DND-41 (cell line): ENCODE measurements around the gene BUB1.

Source experiments
- ATAC-seq: fragments of 200-7000 bp; cut with Tn5 transposase; 3 replicates; pipeline ENCODE4 v1.9.1; 2021; ENCODE audit warnings: low read depth; ENCODE audit not compliant: insufficient read depth
- DNase-seq: peaks from one replicate; pipeline ENCODE4 v3.0.0-alpha.2; 2020
- H2AFZ ChIP-seq: 2 replicates; pipeline ENCODE4 v1.6.0; 2012; ENCODE audit warnings: low read depth, low read length
- H3K27ac ChIP-seq: 2 replicates; pipeline ENCODE4 v1.5.1; 2012; ENCODE audit warnings: low read length, inconsistent platforms
- H3K27me3 ChIP-seq: fragments of 200-600 bp; sonication (generic); 2 replicates; pipeline ENCODE4 v1.6.0; 2012; ENCODE audit warnings: low read length, mild to moderate bottlenecking, inconsistent platforms; ENCODE audit not compliant: insufficient read depth, poor library complexity
- H3K36me3 ChIP-seq: 2 replicates; pipeline ENCODE4 v1.5.1; 2012; ENCODE audit warnings: low read length, inconsistent platforms; ENCODE audit not compliant: insufficient read depth
- H3K4me1 ChIP-seq: 2 replicates; pipeline ENCODE4 v1.5.1; 2012; ENCODE audit warnings: mild to moderate bottlenecking, low read length; ENCODE audit not compliant: insufficient read depth
- H3K4me2 ChIP-seq: 2 replicates; pipeline ENCODE4 v1.6.0; 2012; ENCODE audit warnings: mild to moderate bottlenecking, moderate library complexity, low read length, inconsistent platforms; ENCODE audit not compliant: insufficient read depth
- H3K4me3 ChIP-seq, 2 experiments: fragments of 200-600 bp in 1 of 2; shearing (Covaris generic) in 1 of 2; 2 replicates each; pipeline ENCODE4 v1.5.1; 2012 to 2016; ENCODE audit warnings: inconsistent platforms in 2 of 2, low read length in 2 of 2, mild to moderate bottlenecking in 2 of 2, low read depth in 1 of 2, moderate library complexity in 1 of 2
- H3K79me2 ChIP-seq: 2 replicates; pipeline ENCODE4 v1.6.0; 2012; ENCODE audit warnings: low read length, inconsistent platforms; ENCODE audit not compliant: insufficient read depth
- H3K9ac ChIP-seq: 2 replicates; pipeline ENCODE4 v1.6.0; 2012; ENCODE audit warnings: low read depth, mild to moderate bottlenecking, inconsistent platforms, low read length, moderate library complexity
- H3K9me3 ChIP-seq: 2 replicates; pipeline ENCODE4 v1.5.1; 2012; ENCODE audit warnings: low read length, moderate library complexity, mild to moderate bottlenecking, inconsistent platforms; ENCODE audit not compliant: insufficient read depth, severe bottlenecking
- H4K20me1 ChIP-seq: 2 replicates; pipeline ENCODE4 v1.6.0; 2012; ENCODE audit warnings: low read length; ENCODE audit not compliant: insufficient read depth
- CTCF ChIP-seq: IDR thresholded peaks from 2 replicates; pipeline ENCODE4 v1.5.1; 2012; ENCODE audit warnings: borderline replicate concordance, low read length, moderate library complexity, mild to moderate bottlenecking; ENCODE audit not compliant: poor library complexity, severe bottlenecking; ENCODE audit errors: extremely low read depth
- EZH2 ChIP-seq: IDR thresholded peaks from 3 replicates; pipeline ENCODE4 v1.6.1; 2012; ENCODE audit warnings: borderline replicate concordance, low read depth, mild to moderate bottlenecking, moderate library complexity, low read length, inconsistent platforms; ENCODE audit not compliant: severe bottlenecking

Gene BUB1

GRCh38 chr2:110655701-110656100 is 22.2 kb downstream of the BUB1 start:
- Histone ChIP-seq H3K27ac (no peak overlapping the region), H2AFZ (no peak overlapping the region), H4K20me1 (peaks cover 2% of the 10 kb centered on the region; the same call in 1 of the 2 replicates), H3K9me3 (no peaks in the 10 kb centered on the region), H3K4me2 (no peak overlapping the region), H3K79me2 (peaks cover 68% of the 10 kb centered on the region), H3K4me1 (no peaks in the 10 kb centered on the region; the same call in 1 of the 2 replicates), H3K27me3 (no peaks in the 10 kb centered on the region), H3K9ac (no peak overlapping the region), H3K36me3 (peaks cover 99% of the 10 kb centered on the region), H3K4me3 (no peak overlapping the region)
- DNase-seq (no peak), ATAC-seq (no peak)
- no peak for TF ChIP-seq EZH2
- no peak for TF ChIP-seq CTCF

GRCh38 chr2:110653861-110654260 is 24.0 kb downstream of the BUB1 start:
- Histone ChIP-seq H3K4me2 (no peak overlapping the region), H2AFZ (no peak overlapping the region), H3K4me1 (no peaks in the 10 kb centered on the region; the same call in 1 of the 2 replicates), H3K27me3 (no peaks in the 10 kb centered on the region), H4K20me1 (peaks cover 2% of the 10 kb centered on the region; the same call in 1 of the 2 replicates), H3K36me3 (peaks cover 97% of the 10 kb centered on the region), H3K9ac (no peak overlapping the region), H3K79me2 (peaks cover 73% of the 10 kb centered on the region), H3K9me3 (no peaks in the 10 kb centered on the region), H3K4me3 (no peak overlapping the region), H3K27ac (no peak overlapping the region)
- TF ChIP-seq CTCF (no peak), EZH2 (no peak)
- ATAC-seq (no peak), DNase-seq (no peak)

- TF ChIP-seq CTCF (no peak), EZH2 (no peak)
- H4K20me1 ChIP-seq: peaks cover 6% of the 10 kb centered on the region; the same call in 1 of the 2 replicates
- no peak for ATAC-seq
- no peak overlapping the region for H3K4me3 ChIP-seq
- no peak for DNase-seq
- no peaks in the 10 kb centered on the region for H3K27me3 ChIP-seq
- H3K36me3 ChIP-seq: peaks cover 97% of the 10 kb centered on the region
- H3K4me2 ChIP-seq: no peak overlapping the region
- H2AFZ ChIP-seq: no peak overlapping the region
- peaks cover 83% of the 10 kb centered on the region for H3K79me2 ChIP-seq
- no peaks in the 10 kb centered on the region for H3K9me3 ChIP-seq
- H3K27ac ChIP-seq: no peak overlapping the region
- no peaks in the 10 kb centered on the region for H3K4me1 ChIP-seq
- H3K9ac ChIP-seq: no peak overlapping the region
Observed at GRCh38 chr2:110650346-110650745, 27.5 kb downstream of the BUB1 start.

DNA sequence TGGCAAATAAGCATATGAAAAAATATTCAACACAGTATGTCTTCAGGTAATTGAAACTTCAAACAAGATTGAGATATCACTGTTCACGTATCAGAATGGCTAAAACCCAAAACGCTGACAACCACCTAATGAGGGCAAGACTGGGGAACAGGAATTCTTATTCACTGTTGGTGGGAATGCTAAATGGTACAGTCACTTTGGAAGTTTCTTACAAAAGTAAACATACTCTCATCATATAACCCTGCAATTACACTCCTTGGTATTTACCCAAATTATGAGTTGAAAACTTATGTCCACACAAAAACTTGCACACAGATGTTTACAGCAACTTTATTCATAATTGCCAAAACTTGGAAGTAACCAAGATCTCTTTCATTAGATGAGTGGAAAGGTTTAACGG is 30.1 kb downstream of the BUB1 start:
- H3K4me1 ChIP-seq: no peaks in the 10 kb centered on the region
- no peaks in the 10 kb centered on the region for H3K27me3 ChIP-seq
- no peak overlapping the region for H3K4me3 ChIP-seq
- H4K20me1 ChIP-seq: peaks cover 9% of the 10 kb centered on the region; the same call in 1 of the 2 replicates
- TF ChIP-seq EZH2 (no peak), CTCF (no peak)
- H3K79me2 ChIP-seq: peaks cover 93% of the 10 kb centered on the region
- no peak overlapping the region for H3K9ac ChIP-seq
- H3K36me3 ChIP-seq: peaks cover 97% of the 10 kb centered on the region
- no peak overlapping the region for H3K27ac ChIP-seq
- DNase-seq: no peak
- H3K9me3 ChIP-seq: no peaks in the 10 kb centered on the region
- H3K4me2 ChIP-seq: no peak overlapping the region
- no peak for ATAC-seq
- H2AFZ ChIP-seq: no peak overlapping the region
